A549 (cell line): ENCODE results near the gene LRRC4B.

ENCODE experiments used
- CEBPB ChIP-seq, 2 experiments: fragments of >200 bp in 1 of 2; sonication (Bioruptor Twin) in 1 of 2; formaldehyde crosslinking in 1 of 2; IDR thresholded peaks; 2 replicates each; pipeline ENCODE4 v1.6.1; 2012 to 2016
- NFE2L2 ChIP-seq: fragments of 150-350 bp; conservative IDR thresholded peaks from 2 replicates; pipeline ENCODE4 v1.6.1; 2014; ENCODE audit warnings: low read length
- NR3C1 ChIP-seq: fragments of >200 bp; sonication (Bioruptor Twin); formaldehyde crosslinking; IDR thresholded peaks from 3 replicates; pipeline ENCODE4 v1.6.1; 2017
- RFX5 ChIP-seq: fragments of 450-650 bp; IDR thresholded peaks from 2 replicates; pipeline ENCODE4 v1.7.1; 2014; ENCODE audit warnings: antibody characterized with exemption, mild to moderate bottlenecking, moderate library complexity
- TF ChIP-seq, protein P1 (sequence below): fragments of 200-600 bp; sonication (generic); IDR thresholded peaks from 2 replicates; pipeline ENCODE4 v1.6.1; 2016; ENCODE audit warnings: antibody characterized with exemption, mild to moderate bottlenecking, moderate library complexity
- TF ChIP-seq, protein P2 (sequence below): fragments of >200 bp; sonication (Bioruptor Twin); formaldehyde crosslinking; IDR thresholded peaks from 3 replicates; pipeline ENCODE4 v1.5.1; 2016

DNA sequence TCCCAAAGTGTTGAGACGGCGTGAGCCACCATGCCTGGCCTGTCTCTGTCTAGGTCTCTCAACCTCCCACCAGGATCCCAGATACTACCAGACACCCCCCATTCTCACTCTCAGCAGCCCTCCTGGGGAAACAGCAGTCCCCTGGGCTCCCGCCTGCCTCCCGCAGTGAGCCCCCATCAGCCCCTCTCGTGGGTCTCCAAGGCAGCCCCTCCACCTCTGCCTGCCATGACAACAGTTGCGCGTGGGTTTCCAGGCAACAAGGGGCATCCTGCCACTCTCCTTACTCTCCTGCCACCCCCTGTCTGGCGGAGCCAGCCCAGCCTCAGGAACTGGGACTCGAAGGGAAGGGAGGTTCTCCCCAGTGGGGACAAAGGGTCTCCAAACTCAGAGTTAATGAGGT, 5.2 kb downstream of the LRRC4B start:
- TF ChIP-seq NFE2L2 (no peak), CEBPB (IDR thresholded peaks at IDR 0.05) (no peak), NR3C1 (no peak), RFX5 (no peak)
- TF ChIP-seq, protein P1, sequence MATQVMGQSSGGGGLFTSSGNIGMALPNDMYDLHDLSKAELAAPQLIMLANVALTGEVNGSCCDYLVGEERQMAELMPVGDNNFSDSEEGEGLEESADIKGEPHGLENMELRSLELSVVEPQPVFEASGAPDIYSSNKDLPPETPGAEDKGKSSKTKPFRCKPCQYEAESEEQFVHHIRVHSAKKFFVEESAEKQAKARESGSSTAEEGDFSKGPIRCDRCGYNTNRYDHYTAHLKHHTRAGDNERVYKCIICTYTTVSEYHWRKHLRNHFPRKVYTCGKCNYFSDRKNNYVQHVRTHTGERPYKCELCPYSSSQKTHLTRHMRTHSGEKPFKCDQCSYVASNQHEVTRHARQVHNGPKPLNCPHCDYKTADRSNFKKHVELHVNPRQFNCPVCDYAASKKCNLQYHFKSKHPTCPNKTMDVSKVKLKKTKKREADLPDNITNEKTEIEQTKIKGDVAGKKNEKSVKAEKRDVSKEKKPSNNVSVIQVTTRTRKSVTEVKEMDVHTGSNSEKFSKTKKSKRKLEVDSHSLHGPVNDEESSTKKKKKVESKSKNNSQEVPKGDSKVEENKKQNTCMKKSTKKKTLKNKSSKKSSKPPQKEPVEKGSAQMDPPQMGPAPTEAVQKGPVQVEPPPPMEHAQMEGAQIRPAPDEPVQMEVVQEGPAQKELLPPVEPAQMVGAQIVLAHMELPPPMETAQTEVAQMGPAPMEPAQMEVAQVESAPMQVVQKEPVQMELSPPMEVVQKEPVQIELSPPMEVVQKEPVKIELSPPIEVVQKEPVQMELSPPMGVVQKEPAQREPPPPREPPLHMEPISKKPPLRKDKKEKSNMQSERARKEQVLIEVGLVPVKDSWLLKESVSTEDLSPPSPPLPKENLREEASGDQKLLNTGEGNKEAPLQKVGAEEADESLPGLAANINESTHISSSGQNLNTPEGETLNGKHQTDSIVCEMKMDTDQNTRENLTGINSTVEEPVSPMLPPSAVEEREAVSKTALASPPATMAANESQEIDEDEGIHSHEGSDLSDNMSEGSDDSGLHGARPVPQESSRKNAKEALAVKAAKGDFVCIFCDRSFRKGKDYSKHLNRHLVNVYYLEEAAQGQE: no peak
- TF ChIP-seq, protein P2, sequence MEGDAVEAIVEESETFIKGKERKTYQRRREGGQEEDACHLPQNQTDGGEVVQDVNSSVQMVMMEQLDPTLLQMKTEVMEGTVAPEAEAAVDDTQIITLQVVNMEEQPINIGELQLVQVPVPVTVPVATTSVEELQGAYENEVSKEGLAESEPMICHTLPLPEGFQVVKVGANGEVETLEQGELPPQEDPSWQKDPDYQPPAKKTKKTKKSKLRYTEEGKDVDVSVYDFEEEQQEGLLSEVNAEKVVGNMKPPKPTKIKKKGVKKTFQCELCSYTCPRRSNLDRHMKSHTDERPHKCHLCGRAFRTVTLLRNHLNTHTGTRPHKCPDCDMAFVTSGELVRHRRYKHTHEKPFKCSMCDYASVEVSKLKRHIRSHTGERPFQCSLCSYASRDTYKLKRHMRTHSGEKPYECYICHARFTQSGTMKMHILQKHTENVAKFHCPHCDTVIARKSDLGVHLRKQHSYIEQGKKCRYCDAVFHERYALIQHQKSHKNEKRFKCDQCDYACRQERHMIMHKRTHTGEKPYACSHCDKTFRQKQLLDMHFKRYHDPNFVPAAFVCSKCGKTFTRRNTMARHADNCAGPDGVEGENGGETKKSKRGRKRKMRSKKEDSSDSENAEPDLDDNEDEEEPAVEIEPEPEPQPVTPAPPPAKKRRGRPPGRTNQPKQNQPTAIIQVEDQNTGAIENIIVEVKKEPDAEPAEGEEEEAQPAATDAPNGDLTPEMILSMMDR: no peak
